PC-3 (cell line): Measurements from ENCODE around the gene ARHGAP15.

Experiments used
- EZH2 ChIP-seq: fragments of 300-600 bp; sonication (generic); IDR thresholded peaks from one replicate; pipeline ENCODE4 v1.6.1; 2017; ENCODE audit warnings: antibody characterized with exemption, mild to moderate bottlenecking, low read length; ENCODE audit not compliant: unreplicated experiment
- EZH2phosphoT487 ChIP-seq: fragments of 300-600 bp; sonication (generic); IDR thresholded peaks from 2 replicates; pipeline ENCODE4 v1.6.1; 2018; ENCODE audit warnings: mild to moderate bottlenecking, antibody characterized with exemption, low read length, borderline replicate concordance

- TF ChIP-seq EZH2: no peak
- no peak for TF ChIP-seq EZH2phosphoT487
Measured at GRCh38 chr2:143582046-143582747, 453.0 kb downstream of the ARHGAP15 start.
